Sigmoid colon (tissue), 7 donors: ENCODE measurements around the gene TIMM17B. TPM values are rescaled to one million over a fixed set of nuclear protein-coding genes. Genes with fewer than 3 reads are reported as not detected.
"Not testable (repeated sequence)": the region's sequence is repeated elsewhere in the genome, so short reads cannot be mapped to it uniquely, and the experiment has no call there.

Experiments used
- DNase-seq: peaks from one replicate; pipeline ENCODE4 v3.0.0-alpha.2; 2019
- H3K27ac ChIP-seq, 4 donors: fragments of 200-600 bp; sonication (generic); one replicate each; pipeline ENCODE4 v1.5.1; 2016 to 2019; ENCODE audit warnings: mild to moderate bottlenecking in 1 of 4
- H3K27me3 ChIP-seq, 3 donors: fragments of 200-600 bp; sonication (generic); one replicate each; pipeline ENCODE4 v1.5.1; 2019; ENCODE audit warnings: mild to moderate bottlenecking in 1 of 3
- H3K36me3 ChIP-seq, 4 donors: fragments of 200-600 bp; sonication (generic); one replicate each; pipeline ENCODE4 v1.5.1; 2016 to 2019
- H3K4me1 ChIP-seq, 4 donors: fragments of 200-600 bp; sonication (generic); one replicate each; pipeline ENCODE4 v1.5.1; 2017 to 2019
- H3K4me3 ChIP-seq, 4 donors: fragments of 200-600 bp; sonication (generic); one replicate each; pipeline ENCODE4 v1.5.1; 2017 to 2019; ENCODE audit warnings: mild to moderate bottlenecking in 2 of 4, moderate library complexity in 1 of 4
- H3K9me3 ChIP-seq, 4 donors: fragments of 200-600 bp in 3 of 4; sonication (generic) in 3 of 4; one replicate each; pipeline versions ENCODE4 v1.5.1 to v1.6.1; 2013 to 2019
- CTCF ChIP-seq, 4 experiments: fragments of 450-650 bp in 3 of 4; fragments of 200-600 bp in 1 of 4; IDR thresholded peaks; one replicate each; pipeline ENCODE4 v1.5.1; 2016 to 2019; ENCODE audit warnings: antibody characterized with exemption in 4 of 4, mild to moderate bottlenecking in 3 of 4, moderate library complexity in 2 of 4
- EP300 ChIP-seq, 4 donors: sonication (generic); formaldehyde crosslinking; IDR thresholded peaks; one replicate each; pipeline ENCODE4 v1.6.1; 2017; ENCODE audit warnings: antibody characterized with exemption in 4 of 4
- POLR2A ChIP-seq, 2 donors: fragments of 450-650 bp; IDR thresholded peaks; one replicate each; pipeline ENCODE4 v1.6.1; 2016; ENCODE audit warnings: antibody characterized with exemption in 2 of 2, mild to moderate bottlenecking in 2 of 2, moderate library complexity in 2 of 2
- POLR2AphosphoS5 ChIP-seq, 4 donors: sonication (generic); formaldehyde crosslinking; IDR thresholded peaks; one replicate each; pipeline ENCODE4 v1.6.1; 2017; ENCODE audit warnings: antibody characterized with exemption in 4 of 4
- WGBS, 2 donors: extraction: QIAGEN DNeasy Blood & Tissue Kit; methylation state at CpG; one replicate each; pipeline ENCODE4 v1.1.7; 2013; 5-methylcytosine and 5-hydroxymethylcytosine counted together
- intact Hi-C: fragments of 100-400 bp; cut with DNase I; formaldehyde crosslinking; loops from one replicate; pipeline ENCODE4 v1.15.1; 2023
- polyA plus RNA-seq, 3 donors: library from polyadenylated mRNA; stranded (reverse); fragments of 200-250 nt; gene quantifications; one replicate each; pipeline ENCODE4 v1.2.3, GENCODE V29; 2013
- total RNA-seq, 4 donors: library from RNA; depleted of rRNA; stranded (reverse); fragments of >200 nt; gene quantifications; one replicate each; pipeline ENCODE4 v1.1.0, GENCODE V29; 2016
- donor health status: healthy with polysubstance abuse.
- donor health status: Bipolar disorder and iron deficiency.
- donor health status: healthy.

The TIMM17B gene
- total and polyA plus RNA-seq, 7 donors, result 37.7 to 63.1 (median 46.3) TPM

GRCh38 chrX:48890296-48890925 is 7.2 kb downstream of the TIMM17B start:
- peaks cover 0 to 12% (median 5%) of the 10 kb centered on the region in 4 donors for H3K4me1 ChIP-seq
- intact Hi-C loops, result loop anchor here (2.0 to 10.0 kb wide), 3 partner anchors 67 to 216 kb away; partner anchors contain the start of genes HDAC6 and OTUD5
- 19 to 30% methylated on average over 15 of the region's 15 CpGs for WGBS, 2 donors
- H3K4me3 ChIP-seq, result peak overlapping the region; percentile 63 to 67 (median 64)
- H3K27ac ChIP-seq, result peak overlapping the region; percentile 80 to 85 (median 83)
- H3K27me3 ChIP-seq, result no peaks in the 10 kb centered on the region
- H3K9me3 ChIP-seq, result no peaks in the 10 kb centered on the region
- TF ChIP-seq POLR2A (IDR thresholded peaks at IDR 0.05), result no peak
- no peak for TF ChIP-seq POLR2AphosphoS5 (IDR thresholded peaks at IDR 0.05)
- H3K36me3 ChIP-seq, result peaks cover 0 to 11% (median 0%) of the 10 kb centered on the region in 4 donors
- DNase-seq, result no peak

GRCh38 chrX:48886586-48886985 is 11.0 kb downstream of the TIMM17B start:
- DNase-seq, H3K4me1 ChIP-seq, H3K27me3 ChIP-seq, intact Hi-C loops, H3K9me3 ChIP-seq, H3K27ac ChIP-seq, H3K36me3 ChIP-seq, H3K4me3 ChIP-seq: not testable (repeated sequence)
- 89 to 91% methylated on average over 5 of the region's 5 CpGs for WGBS, 2 donors

DNA sequence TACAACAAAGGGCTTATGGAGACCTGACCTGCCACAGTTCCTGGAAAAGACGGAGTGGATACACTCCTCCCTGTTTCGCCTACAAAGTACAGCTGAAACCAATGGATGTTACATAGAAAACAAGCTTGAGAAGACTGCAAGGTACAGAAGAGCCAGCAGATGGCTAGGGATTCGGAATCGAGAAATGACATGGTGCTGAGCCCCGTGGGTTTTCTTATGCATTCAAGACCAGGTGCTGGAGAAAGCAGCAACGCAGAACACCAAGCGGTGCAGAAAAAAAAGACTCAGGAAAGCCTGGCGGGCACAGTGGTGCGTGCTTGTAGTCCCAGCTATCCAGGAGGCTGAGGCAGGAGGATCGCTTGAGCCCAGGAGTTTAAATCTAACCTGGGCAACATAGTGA is 13.8 kb downstream of the TIMM17B start:
- no peak overlapping the region for H3K27ac ChIP-seq
- H3K4me3 ChIP-seq, result no peak overlapping the region
- WGBS, 2 donors, result 66 to 77% methylated on average over 10 of the region's 10 CpGs
- intact Hi-C loops, result no loop called here
- TF ChIP-seq POLR2A (IDR thresholded peaks at IDR 0.05), result no peak
- TF ChIP-seq CTCF (IDR thresholded peaks at IDR 0.05), result no peak
- no peak for TF ChIP-seq EP300 (IDR thresholded peaks at IDR 0.05)
- TF ChIP-seq POLR2AphosphoS5 (IDR thresholded peaks at IDR 0.05), result no peak
- H3K27me3 ChIP-seq, result no peaks in the 10 kb centered on the region
- no peaks in the 10 kb centered on the region for H3K4me1 ChIP-seq
- no peaks in the 10 kb centered on the region for H3K9me3 ChIP-seq
- no peaks in the 10 kb centered on the region for H3K36me3 ChIP-seq
- DNase-seq, result no peak

DNA sequence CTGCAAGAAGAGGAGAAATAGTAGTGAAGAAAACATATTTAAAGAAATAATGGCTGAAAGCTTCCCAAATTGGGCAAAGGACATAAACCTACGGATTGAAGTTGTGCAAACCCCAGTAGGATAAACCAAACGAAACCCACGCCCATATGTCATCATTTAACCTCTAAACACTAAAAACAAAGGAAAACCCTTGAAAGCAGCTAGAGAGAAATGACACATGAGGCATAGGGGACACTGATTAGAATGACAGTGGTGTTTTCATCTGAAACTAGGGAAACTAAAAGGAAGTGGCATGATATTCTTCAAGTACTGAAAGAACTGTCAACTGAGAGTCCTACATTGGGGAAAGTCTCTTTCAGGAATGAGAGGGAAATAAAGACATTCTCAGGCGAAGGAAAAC is 20.6 kb downstream of the TIMM17B start:
- H3K36me3 ChIP-seq, H3K27ac ChIP-seq, H3K9me3 ChIP-seq, intact Hi-C loops, H3K27me3 ChIP-seq, DNase-seq, H3K4me3 ChIP-seq, H3K4me1 ChIP-seq: not testable (repeated sequence)
- 58 to 66% methylated on average over 3 to 4 of the region's 4 CpGs for WGBS, 2 donors

- H3K27ac ChIP-seq, H3K36me3 ChIP-seq, H3K4me1 ChIP-seq, intact Hi-C loops, H3K9me3 ChIP-seq, H3K4me3 ChIP-seq, DNase-seq, H3K27me3 ChIP-seq: not testable (repeated sequence)
- 35 to 58% methylated on average over 1 of the region's 2 CpGs for WGBS, 2 donors
Observed at GRCh38 chrX:48872017-48872416, 25.6 kb downstream of the TIMM17B start.

DNA sequence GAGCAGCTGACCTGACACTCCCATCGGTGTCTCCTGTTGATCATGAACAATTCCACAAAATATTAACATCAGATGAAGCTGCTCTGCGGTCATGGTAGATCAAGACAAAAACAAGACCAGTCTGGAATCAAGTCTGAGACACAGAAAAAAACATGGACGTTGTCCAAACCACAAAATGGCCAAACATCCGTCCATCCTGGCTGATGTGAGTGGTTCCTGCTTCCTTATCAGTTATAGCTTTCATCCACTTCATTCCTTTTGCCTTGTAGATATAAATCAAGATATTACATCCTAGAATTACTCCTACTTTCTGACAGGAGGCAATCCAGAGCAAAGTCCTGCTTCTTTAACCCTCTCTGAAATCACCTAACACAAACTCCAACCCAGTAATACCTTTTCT is 33.4 kb downstream of the TIMM17B start:
- TF ChIP-seq POLR2A (IDR thresholded peaks at IDR 0.05) (no peak), CTCF (IDR thresholded peaks at IDR 0.05) (no peak), POLR2AphosphoS5 (IDR thresholded peaks at IDR 0.05) (no peak), EP300 (IDR thresholded peaks at IDR 0.05) (no peak)
- Histone ChIP-seq H3K27ac (no peak overlapping the region), H3K4me1 (no peaks in the 10 kb centered on the region), H3K9me3 (no peaks in the 10 kb centered on the region), H3K27me3 (no peaks in the 10 kb centered on the region), H3K4me3 (no peak overlapping the region), H3K36me3 (no peaks in the 10 kb centered on the region)
- WGBS, 2 donors, result 17 to 41% methylated on average over 4 of the region's 4 CpGs
- no peak for DNase-seq
- intact Hi-C loops, result no loop called here

- no peaks in the 10 kb centered on the region for H3K4me1 ChIP-seq
- no peaks in the 10 kb centered on the region for H3K27me3 ChIP-seq
- no peak for DNase-seq
- intact Hi-C loops, result no loop called here
- H3K27ac ChIP-seq, result no peak overlapping the region
- H3K36me3 ChIP-seq, result no peaks in the 10 kb centered on the region
- WGBS, 2 donors, result 22 to 47% methylated on average over 5 of the region's 5 CpGs
- no peak overlapping the region for H3K4me3 ChIP-seq
- TF ChIP-seq EP300 (IDR thresholded peaks at IDR 0.05), result no peak
- no peak for TF ChIP-seq POLR2A (IDR thresholded peaks at IDR 0.05)
- TF ChIP-seq POLR2AphosphoS5 (IDR thresholded peaks at IDR 0.05), result no peak
- TF ChIP-seq CTCF (IDR thresholded peaks at IDR 0.05), result no peak
- H3K9me3 ChIP-seq, result no peaks in the 10 kb centered on the region
Observed at GRCh38 chrX:48854898-48855297, 42.7 kb downstream of the TIMM17B start.

DNA sequence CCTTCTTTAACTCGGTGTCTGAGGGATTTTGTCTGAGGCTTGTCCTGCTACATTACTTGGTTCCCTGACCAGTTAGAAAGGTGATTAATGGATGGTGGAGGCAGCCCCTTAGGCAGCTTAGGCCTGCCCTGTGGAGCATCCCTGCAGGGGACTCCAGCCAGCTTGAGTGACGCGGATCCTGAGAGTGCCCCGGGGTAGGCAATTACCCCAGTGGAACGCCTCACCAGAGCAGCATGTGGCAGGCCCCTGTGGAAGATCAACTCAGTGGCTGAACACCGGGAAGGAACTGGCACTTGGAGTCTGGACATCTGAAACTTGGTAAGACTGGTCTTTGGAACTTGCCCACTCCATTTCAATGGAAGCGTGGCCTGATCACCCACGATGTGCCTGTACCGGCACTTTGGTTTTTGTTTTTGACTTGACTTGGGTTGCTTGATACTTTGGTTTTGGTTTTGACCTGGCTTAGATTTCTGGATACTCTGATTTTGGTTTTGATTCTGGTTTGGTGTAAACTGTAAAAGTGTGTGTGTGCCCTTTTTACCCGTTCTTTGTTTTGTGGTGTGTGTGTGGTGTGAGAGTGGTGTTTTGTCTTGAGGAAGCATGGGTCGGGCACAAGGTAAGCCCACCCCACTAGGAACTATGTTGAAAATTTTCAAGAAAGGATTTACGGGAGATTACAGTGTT is 43.3 kb downstream of the TIMM17B start:
- intact Hi-C loops, H3K27me3 ChIP-seq: not testable (repeated sequence)

GRCh38 chrX:48853494-48853893 is 44.1 kb downstream of the TIMM17B start:
- H3K36me3 ChIP-seq, H3K27me3 ChIP-seq, H3K4me3 ChIP-seq, H3K4me1 ChIP-seq, DNase-seq, H3K9me3 ChIP-seq, intact Hi-C loops, H3K27ac ChIP-seq: not testable (repeated sequence)

More for the DNA sequence above, 43.3 kb downstream of the TIMM17B start:
- WGBS, 2 donors, result 93% methylated on average over 12 of the region's 12 CpGs
- H3K4me3 ChIP-seq, DNase-seq, H3K9me3 ChIP-seq, H3K4me1 ChIP-seq, H3K27ac ChIP-seq, H3K36me3 ChIP-seq: not testable (repeated sequence)
